HCT116 (cell line): ENCODE data around the gene DIP2A. TPM values are rescaled to one million over a fixed set of nuclear protein-coding genes. Genes with fewer than 3 reads are reported as not detected.
"Not testable (repeated sequence)": the region's sequence is repeated elsewhere in the genome, so short reads cannot be mapped to it uniquely, and the experiment has no call there.

Source experiments
- ATAC-seq: fragments of 200-7000 bp; cut with Tn5 transposase; 2 replicates; pipeline ENCODE4 v1.9.1; 2020; ENCODE audit warnings: mild to moderate bottlenecking, moderate library complexity
- BruUV-seq: library from RNA; stranded (reverse); fragments of 400-500 nt; replicated peaks from 2 replicates; lab custom pipeline; 2021; lab: Mats Ljungman, UMichigan
- CTCF ChIA-PET: fragments of 300-600 bp; sonication (Branson Sonifier 250); formaldehyde crosslinking; loops from one replicate; lab custom pipeline; 2021; ENCODE audit warnings: antibody characterized with exemption; lab: Charles Lee
- POLR2A ChIA-PET: fragments of 300-600, 350-600 bp; sonication (Branson Sonifier 250); formaldehyde crosslinking; loops from one replicate; lab custom pipeline; 2021; ENCODE audit warnings: antibody characterized with exemption; lab: Charles Lee
- RAD21 ChIA-PET, 2 experiments: fragments of 300-600 bp; sonication (Branson Sonifier 250); formaldehyde crosslinking; loops; one replicate each; lab custom pipeline; 2023; ENCODE audit warnings: low total read pairs in 2 of 2; ENCODE audit not compliant: uncharacterized antibody in 2 of 2, unreplicated experiment in 2 of 2, low non-redundant PET in 1 of 2; lab: Charles Lee
- DNase-seq: peaks from one replicate; pipeline ENCODE4 v3.0.0-alpha.2; 2010; ENCODE audit warnings: low read depth, low spot score
- H2AFZ ChIP-seq: fragments of 200-600 bp; shearing (Covaris generic), sonication (generic); 2 replicates; pipeline ENCODE4 v1.6.1; 2017; ENCODE audit warnings: low read depth, mixed run types, mixed read lengths, antibody characterized with exemption, low read length; ENCODE audit not compliant: poor library complexity, severe bottlenecking
- H3K27ac ChIP-seq: 2 replicates; pipeline ENCODE4 v1.5.1; 2012; ENCODE audit warnings: low read depth, low read length
- H3K27me3 ChIP-seq: fragments of 200-600 bp; sonication (generic); 2 replicates; pipeline ENCODE4 v1.6.1; 2016; ENCODE audit warnings: mixed run types, low read length, mixed read lengths; ENCODE audit not compliant: insufficient read depth
- H3K36me3 ChIP-seq, 2 experiments: fragments of 200-500 bp in 1 of 2; fragments of 200-600 bp in 1 of 2; sonication (Bioruptor generic) in 1 of 2; sonication (generic) in 1 of 2; 2 replicates each; pipeline versions ENCODE4 v1.5.1 to v1.6.1; 2014 to 2016; ENCODE audit warnings: low read length in 2 of 2, inconsistent platforms in 1 of 2, mixed read lengths in 1 of 2, mixed run types in 1 of 2; ENCODE audit not compliant: insufficient read depth in 2 of 2, control insufficient read depth in 1 of 2
- H3K4me1 ChIP-seq, 2 experiments: fragments of 200-600 bp in 1 of 2; sonication (generic) in 1 of 2; 2 replicates each; pipeline versions ENCODE4 v1.5.1 to v1.6.1; 2012 to 2017; ENCODE audit warnings: low read length in 2 of 2, inconsistent platforms in 1 of 2, mild to moderate bottlenecking in 1 of 2, mixed read lengths in 1 of 2, mixed run types in 1 of 2, moderate library complexity in 1 of 2; ENCODE audit not compliant: insufficient read depth in 2 of 2, control insufficient read depth in 1 of 2
- H3K4me2 ChIP-seq: fragments of 200-600 bp; sonication (generic); 2 replicates; pipeline ENCODE4 v1.6.1; 2017; ENCODE audit warnings: mixed run types, low read length, mixed read lengths
- H3K4me3 ChIP-seq, 2 experiments: fragments of 200-600 bp in 1 of 2; sonication (generic) in 1 of 2; replicated peaks in 1 of 2; 2 replicates each; pipeline ENCODE4 v1.5.1; 2011 to 2016; ENCODE audit warnings: low read length in 2 of 2, control low read depth in 1 of 2, low read depth in 1 of 2, mild to moderate bottlenecking in 1 of 2, mixed read lengths in 1 of 2, mixed run types in 1 of 2
- H3K79me2 ChIP-seq: fragments of 200-600 bp; sonication (generic); 2 replicates; pipeline ENCODE4 v1.6.1; 2017; ENCODE audit warnings: mild to moderate bottlenecking, mixed run types, low read length, moderate library complexity, mixed read lengths; ENCODE audit not compliant: insufficient read depth
- H3K9ac ChIP-seq: fragments of 200-600 bp; sonication (generic); 2 replicates; pipeline ENCODE4 v1.6.1; 2016; ENCODE audit warnings: low read length, mixed read lengths
- H3K9me2 ChIP-seq: fragments of 200-600 bp; sonication (generic), shearing (Covaris generic); 2 replicates; pipeline ENCODE4 v1.6.1; 2017; ENCODE audit warnings: mixed run types, mild to moderate bottlenecking, moderate library complexity; ENCODE audit not compliant: insufficient read depth
- H3K9me3 ChIP-seq, 2 experiments: fragments of 200-500 bp in 1 of 2; fragments of 200-600 bp in 1 of 2; sonication (Bioruptor generic) in 1 of 2; sonication (generic) in 1 of 2; 2 replicates each; pipeline ENCODE4 v1.6.1; 2014 to 2017; ENCODE audit warnings: low read length in 2 of 2, mixed read lengths in 2 of 2, inconsistent platforms in 1 of 2, low read depth in 1 of 2, mild to moderate bottlenecking in 1 of 2, mixed run types in 1 of 2, moderate library complexity in 1 of 2; ENCODE audit not compliant: control insufficient read depth in 1 of 2, insufficient read depth in 1 of 2
- H4K20me1 ChIP-seq: fragments of 200-600 bp; sonication (generic), shearing (Covaris generic); 2 replicates; pipeline ENCODE4 v1.6.1; 2017; ENCODE audit warnings: mixed run types, mild to moderate bottlenecking, moderate library complexity; ENCODE audit not compliant: insufficient read depth
- CBX3 ChIP-seq: IDR thresholded peaks from 2 replicates; pipeline ENCODE4 v1.6.1; 2012; ENCODE audit warnings: low read depth
- CEBPB ChIP-seq: IDR thresholded peaks from 2 replicates; pipeline ENCODE4 v1.6.1; 2012; ENCODE audit warnings: low read depth
- EGR1 ChIP-seq: IDR thresholded peaks from 2 replicates; pipeline ENCODE4 v1.6.1; 2012; ENCODE audit warnings: low read depth
- ELF1 ChIP-seq: IDR thresholded peaks from 2 replicates; pipeline ENCODE4 v1.6.1; 2012; ENCODE audit warnings: low read depth, borderline replicate concordance
- EZH2 ChIP-seq: fragments of 200-600 bp; sonication (generic); IDR thresholded peaks from 2 replicates; pipeline ENCODE4 v1.6.1; 2017; ENCODE audit warnings: antibody characterized with exemption, mixed run types
- EZH2phosphoT487 ChIP-seq: fragments of 200-600 bp; IDR thresholded peaks from 2 replicates; pipeline ENCODE4 v1.6.1; 2018; ENCODE audit warnings: antibody characterized with exemption, borderline replicate concordance
- FOSL1 ChIP-seq: IDR thresholded peaks from 2 replicates; pipeline ENCODE4 v1.6.1; 2012; ENCODE audit warnings: low read depth
- JUND ChIP-seq: IDR thresholded peaks from 2 replicates; pipeline ENCODE4 v1.6.1; 2012
- POLR2A ChIP-seq: IDR thresholded peaks from 2 replicates; pipeline ENCODE4 v1.7.0; 2011; ENCODE audit warnings: borderline replicate concordance; ENCODE audit not compliant: insufficient read depth, insufficient read length; ENCODE audit errors: extremely low read depth
- POLR2AphosphoS5 ChIP-seq: IDR thresholded peaks from 2 replicates; pipeline ENCODE4 v1.6.1; 2011; ENCODE audit warnings: mild to moderate bottlenecking, low read depth, low read length, moderate library complexity
- RAD21 ChIP-seq: IDR thresholded peaks from 2 replicates; pipeline ENCODE4 v1.6.1; 2012; ENCODE audit warnings: low read depth, mild to moderate bottlenecking
- SIN3A ChIP-seq: IDR thresholded peaks from 2 replicates; pipeline ENCODE4 v1.6.1; 2012; ENCODE audit warnings: low read depth
- SRF ChIP-seq: IDR thresholded peaks from 2 replicates; pipeline ENCODE4 v1.6.1; 2012; ENCODE audit warnings: low read depth
- TCF7L2 ChIP-seq: IDR thresholded peaks from 2 replicates; pipeline ENCODE4 v1.7.0; 2011; ENCODE audit warnings: borderline replicate concordance, inconsistent platforms; ENCODE audit not compliant: insufficient read depth, insufficient read length; ENCODE audit errors: extremely low read depth
- YY1 ChIP-seq: IDR thresholded peaks from 2 replicates; pipeline ENCODE4 v1.6.1; 2011; ENCODE audit warnings: low read length, low read depth, moderate library complexity, mild to moderate bottlenecking; ENCODE audit not compliant: insufficient replicate concordance; ENCODE audit errors: extremely low read depth
- ZFX ChIP-seq: fragments of 450-650 bp; IDR thresholded peaks from 2 replicates; pipeline ENCODE4 v1.6.1; 2017
- intact Hi-C: fragments of 100-400 bp; cut with micrococcal nuclease; formaldehyde crosslinking; loops from 2 replicates; pipeline ENCODE4 v1.10.0; 2022
- total RNA-seq: library from RNA; stranded (reverse); gene quantifications from one replicate; pipeline ENCODE4 v1.2.1, GENCODE V29; 2021; ENCODE audit not compliant: unreplicated experiment
- TF ChIP-seq, protein P1 (sequence below): IDR thresholded peaks from 2 replicates; pipeline ENCODE4 v1.6.1; 2012; ENCODE audit warnings: low read depth
- TF ChIP-seq, protein P2 (sequence below): IDR thresholded peaks from 2 replicates; pipeline ENCODE4 v1.6.1; 2012
- TF ChIP-seq, protein P3 (sequence below), 3 experiments: fragments of 200-600 bp in 1 of 3; sonication (generic) in 1 of 3; IDR thresholded peaks in 2 of 3; conservative IDR thresholded peaks in 1 of 3; 2 replicates each; pipeline ENCODE4 v1.5.1; 2012 to 2017; ENCODE audit warnings: low read depth in 2 of 3, low read length in 2 of 3, antibody characterized with exemption in 1 of 3, borderline replicate concordance in 1 of 3, control low read depth in 1 of 3, mild to moderate bottlenecking in 1 of 3, mixed read lengths in 1 of 3, mixed run types in 1 of 3, moderate library complexity in 1 of 3; ENCODE audit not compliant: insufficient read depth in 1 of 3
- TF ChIP-seq, protein P4 (sequence below): IDR thresholded peaks from 2 replicates; pipeline ENCODE4 v1.6.1; 2012

The DIP2A gene
- total RNA-seq, 1 experiment from 2014 or later, result 39.9 TPM

DNA sequence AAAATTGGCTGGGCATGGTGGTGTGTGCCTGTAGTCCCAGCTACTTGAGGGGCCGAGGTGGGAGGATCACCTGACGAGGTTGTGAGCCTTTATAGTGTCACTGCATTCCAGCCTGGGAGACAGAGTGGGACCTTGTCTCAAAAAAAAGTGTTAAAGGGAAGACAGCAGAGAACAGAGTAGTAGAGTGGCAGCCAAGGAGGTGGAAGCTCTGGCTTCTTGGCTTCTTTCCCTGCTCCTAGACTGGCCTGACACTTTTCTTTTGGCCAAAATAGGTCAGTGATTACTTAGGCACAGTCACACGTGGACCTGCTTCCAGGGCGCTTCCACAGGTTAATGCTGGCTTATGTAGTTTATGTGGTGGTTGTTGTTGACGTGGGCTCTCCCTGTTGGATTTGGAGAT, 3.2 kb downstream of the DIP2A start:
- no peak overlapping the region for H2AFZ ChIP-seq
- H3K9me3 ChIP-seq, result no peaks in the 10 kb centered on the region
- ChIA-PET CTCF (no interaction called here), RAD21 (no interaction called here), POLR2A (no interaction called here)
- peaks cover 69% of the 10 kb centered on the region for H3K79me2 ChIP-seq
- no peak overlapping the region for H3K27ac ChIP-seq
- no peak overlapping the region for H3K9ac ChIP-seq
- H3K4me1 ChIP-seq, result peaks cover 13 to 17% of the 10 kb centered on the region in 2 experiments
- no peaks in the 10 kb centered on the region; a peak in 1 of 4 replicates for H3K36me3 ChIP-seq
- H4K20me1 ChIP-seq, result no peaks in the 10 kb centered on the region
- DNase-seq (no peak), ATAC-seq (no peak)
- intact Hi-C loops, result no loop called here
- TF ChIP-seq ELF1, result no peak
- TF ChIP-seq, protein P1, sequence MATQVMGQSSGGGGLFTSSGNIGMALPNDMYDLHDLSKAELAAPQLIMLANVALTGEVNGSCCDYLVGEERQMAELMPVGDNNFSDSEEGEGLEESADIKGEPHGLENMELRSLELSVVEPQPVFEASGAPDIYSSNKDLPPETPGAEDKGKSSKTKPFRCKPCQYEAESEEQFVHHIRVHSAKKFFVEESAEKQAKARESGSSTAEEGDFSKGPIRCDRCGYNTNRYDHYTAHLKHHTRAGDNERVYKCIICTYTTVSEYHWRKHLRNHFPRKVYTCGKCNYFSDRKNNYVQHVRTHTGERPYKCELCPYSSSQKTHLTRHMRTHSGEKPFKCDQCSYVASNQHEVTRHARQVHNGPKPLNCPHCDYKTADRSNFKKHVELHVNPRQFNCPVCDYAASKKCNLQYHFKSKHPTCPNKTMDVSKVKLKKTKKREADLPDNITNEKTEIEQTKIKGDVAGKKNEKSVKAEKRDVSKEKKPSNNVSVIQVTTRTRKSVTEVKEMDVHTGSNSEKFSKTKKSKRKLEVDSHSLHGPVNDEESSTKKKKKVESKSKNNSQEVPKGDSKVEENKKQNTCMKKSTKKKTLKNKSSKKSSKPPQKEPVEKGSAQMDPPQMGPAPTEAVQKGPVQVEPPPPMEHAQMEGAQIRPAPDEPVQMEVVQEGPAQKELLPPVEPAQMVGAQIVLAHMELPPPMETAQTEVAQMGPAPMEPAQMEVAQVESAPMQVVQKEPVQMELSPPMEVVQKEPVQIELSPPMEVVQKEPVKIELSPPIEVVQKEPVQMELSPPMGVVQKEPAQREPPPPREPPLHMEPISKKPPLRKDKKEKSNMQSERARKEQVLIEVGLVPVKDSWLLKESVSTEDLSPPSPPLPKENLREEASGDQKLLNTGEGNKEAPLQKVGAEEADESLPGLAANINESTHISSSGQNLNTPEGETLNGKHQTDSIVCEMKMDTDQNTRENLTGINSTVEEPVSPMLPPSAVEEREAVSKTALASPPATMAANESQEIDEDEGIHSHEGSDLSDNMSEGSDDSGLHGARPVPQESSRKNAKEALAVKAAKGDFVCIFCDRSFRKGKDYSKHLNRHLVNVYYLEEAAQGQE, result no peak
- TF ChIP-seq EGR1, result no peak
- no peak for TF ChIP-seq EZH2
- TF ChIP-seq POLR2A, result no peak
- TF ChIP-seq POLR2AphosphoS5, result no peak
- TF ChIP-seq, protein P2, sequence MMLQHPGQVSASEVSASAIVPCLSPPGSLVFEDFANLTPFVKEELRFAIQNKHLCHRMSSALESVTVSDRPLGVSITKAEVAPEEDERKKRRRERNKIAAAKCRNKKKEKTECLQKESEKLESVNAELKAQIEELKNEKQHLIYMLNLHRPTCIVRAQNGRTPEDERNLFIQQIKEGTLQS, result no peak
- TF ChIP-seq CBX3, result no peak
- no peak for TF ChIP-seq EZH2phosphoT487
- TF ChIP-seq, protein P3, sequence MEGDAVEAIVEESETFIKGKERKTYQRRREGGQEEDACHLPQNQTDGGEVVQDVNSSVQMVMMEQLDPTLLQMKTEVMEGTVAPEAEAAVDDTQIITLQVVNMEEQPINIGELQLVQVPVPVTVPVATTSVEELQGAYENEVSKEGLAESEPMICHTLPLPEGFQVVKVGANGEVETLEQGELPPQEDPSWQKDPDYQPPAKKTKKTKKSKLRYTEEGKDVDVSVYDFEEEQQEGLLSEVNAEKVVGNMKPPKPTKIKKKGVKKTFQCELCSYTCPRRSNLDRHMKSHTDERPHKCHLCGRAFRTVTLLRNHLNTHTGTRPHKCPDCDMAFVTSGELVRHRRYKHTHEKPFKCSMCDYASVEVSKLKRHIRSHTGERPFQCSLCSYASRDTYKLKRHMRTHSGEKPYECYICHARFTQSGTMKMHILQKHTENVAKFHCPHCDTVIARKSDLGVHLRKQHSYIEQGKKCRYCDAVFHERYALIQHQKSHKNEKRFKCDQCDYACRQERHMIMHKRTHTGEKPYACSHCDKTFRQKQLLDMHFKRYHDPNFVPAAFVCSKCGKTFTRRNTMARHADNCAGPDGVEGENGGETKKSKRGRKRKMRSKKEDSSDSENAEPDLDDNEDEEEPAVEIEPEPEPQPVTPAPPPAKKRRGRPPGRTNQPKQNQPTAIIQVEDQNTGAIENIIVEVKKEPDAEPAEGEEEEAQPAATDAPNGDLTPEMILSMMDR (IDR thresholded peaks at IDR 0.05 in 2 of 3, conservative IDR thresholded peaks at IDR 0.05 in 1 of 3; ENCODE audit: borderline replicate concordance in 1 of 3, insufficient read depth in 1 of 3, low read depth in 2 of 3, low read length in 2 of 3), result no peak
- TF ChIP-seq, protein P4, sequence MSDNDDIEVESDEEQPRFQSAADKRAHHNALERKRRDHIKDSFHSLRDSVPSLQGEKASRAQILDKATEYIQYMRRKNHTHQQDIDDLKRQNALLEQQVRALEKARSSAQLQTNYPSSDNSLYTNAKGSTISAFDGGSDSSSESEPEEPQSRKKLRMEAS, result no peak
- no peak for TF ChIP-seq YY1
- no peak for TF ChIP-seq CEBPB
- TF ChIP-seq SRF, result no peak
- no peak for TF ChIP-seq RAD21
- no peak for TF ChIP-seq SIN3A
- TF ChIP-seq JUND, result no peak
- no peak for TF ChIP-seq FOSL1
- no peak for TF ChIP-seq TCF7L2
- no peak for TF ChIP-seq ZFX
- no peaks in the 10 kb centered on the region for H3K27me3 ChIP-seq
- H3K4me2 ChIP-seq, result no peak overlapping the region
- no TSS peak for BruUV-seq
- no peak overlapping the region for H3K4me3 ChIP-seq
- no peaks in the 10 kb centered on the region for H3K9me2 ChIP-seq

DNA sequence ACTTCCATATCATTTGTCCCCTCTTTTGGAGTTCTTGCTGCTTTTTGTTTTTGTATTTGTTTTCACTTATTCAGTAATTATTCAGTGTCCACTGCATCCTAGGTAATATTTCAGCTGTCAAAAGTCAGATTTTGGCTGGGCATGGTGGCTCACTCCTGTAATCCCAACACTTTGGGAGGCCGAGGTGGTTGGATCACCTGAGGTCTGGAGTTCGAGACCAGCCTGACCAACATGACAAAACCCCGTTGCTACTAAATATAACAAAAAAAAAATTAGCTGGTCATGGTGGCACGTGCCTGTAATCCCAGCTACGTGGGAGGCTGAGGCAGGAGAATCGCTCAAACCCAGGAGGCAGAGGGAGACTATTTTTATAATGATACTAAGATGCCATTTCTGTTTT, 6.5 kb downstream of the DIP2A start:
- H3K9ac ChIP-seq, BruUV-seq, H4K20me1 ChIP-seq, intact Hi-C loops, H3K9me2 ChIP-seq, H3K4me3 ChIP-seq, H3K4me1 ChIP-seq, H3K9me3 ChIP-seq, CTCF ChIA-PET, H3K36me3 ChIP-seq, ATAC-seq, RAD21 ChIA-PET, POLR2A ChIA-PET, H3K4me2 ChIP-seq, H3K27ac ChIP-seq, DNase-seq, H2AFZ ChIP-seq, H3K27me3 ChIP-seq: not testable (repeated sequence)
- peaks cover 51% of the 10 kb centered on the region for H3K79me2 ChIP-seq
